Lower leg skin (tissue), 3 donors: ENCODE results near the gene ATP5MK.

ENCODE experiments used
- POLR2A ChIP-seq, 2 donors: fragments of 450-650 bp; IDR thresholded peaks; one replicate each; pipeline ENCODE4 v1.6.1; 2016 to 2017; ENCODE audit warnings: antibody characterized with exemption in 2 of 2, mild to moderate bottlenecking in 1 of 2, moderate library complexity in 1 of 2
- TF ChIP-seq, protein P1 (sequence below), 3 donors: fragments of 450-650 bp; IDR thresholded peaks; one replicate each; pipeline ENCODE4 v1.5.1; 2016; ENCODE audit warnings: antibody characterized with exemption in 3 of 3, mild to moderate bottlenecking in 3 of 3, moderate library complexity in 2 of 3

- TF ChIP-seq, protein P1, sequence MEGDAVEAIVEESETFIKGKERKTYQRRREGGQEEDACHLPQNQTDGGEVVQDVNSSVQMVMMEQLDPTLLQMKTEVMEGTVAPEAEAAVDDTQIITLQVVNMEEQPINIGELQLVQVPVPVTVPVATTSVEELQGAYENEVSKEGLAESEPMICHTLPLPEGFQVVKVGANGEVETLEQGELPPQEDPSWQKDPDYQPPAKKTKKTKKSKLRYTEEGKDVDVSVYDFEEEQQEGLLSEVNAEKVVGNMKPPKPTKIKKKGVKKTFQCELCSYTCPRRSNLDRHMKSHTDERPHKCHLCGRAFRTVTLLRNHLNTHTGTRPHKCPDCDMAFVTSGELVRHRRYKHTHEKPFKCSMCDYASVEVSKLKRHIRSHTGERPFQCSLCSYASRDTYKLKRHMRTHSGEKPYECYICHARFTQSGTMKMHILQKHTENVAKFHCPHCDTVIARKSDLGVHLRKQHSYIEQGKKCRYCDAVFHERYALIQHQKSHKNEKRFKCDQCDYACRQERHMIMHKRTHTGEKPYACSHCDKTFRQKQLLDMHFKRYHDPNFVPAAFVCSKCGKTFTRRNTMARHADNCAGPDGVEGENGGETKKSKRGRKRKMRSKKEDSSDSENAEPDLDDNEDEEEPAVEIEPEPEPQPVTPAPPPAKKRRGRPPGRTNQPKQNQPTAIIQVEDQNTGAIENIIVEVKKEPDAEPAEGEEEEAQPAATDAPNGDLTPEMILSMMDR (IDR thresholded peaks at IDR 0.05): no peak
- no peak for TF ChIP-seq POLR2A (IDR thresholded peaks at IDR 0.05)
Observed at GRCh38 chr10:103396789-103397087, 463 bp upstream of the ATP5MK start.
